KMS-11 (cell line): ENCODE results near the gene DBN1.

Experiments used
- H2AFZ ChIP-seq: fragments of 200-600 bp; sonication (generic); 2 replicates; pipeline ENCODE4 v1.6.1; 2016; ENCODE audit warnings: antibody characterized with exemption, mixed run types, low read depth
- H3K27ac ChIP-seq: fragments of 200-600 bp; sonication (generic); 2 replicates; pipeline ENCODE4 v1.6.1; 2016; ENCODE audit warnings: mild to moderate bottlenecking, mixed run types
- H3K27me3 ChIP-seq: fragments of 200-600 bp; sonication (generic); 2 replicates; pipeline ENCODE4 v1.6.1; 2017; ENCODE audit warnings: mild to moderate bottlenecking, low read depth, mixed run types, moderate library complexity; ENCODE audit not compliant: insufficient read depth
- H3K36me3 ChIP-seq: fragments of 200-600 bp; sonication (generic); 2 replicates; pipeline ENCODE4 v1.6.1; 2017; ENCODE audit warnings: mild to moderate bottlenecking, mixed run types; ENCODE audit not compliant: insufficient read depth
- H3K4me1 ChIP-seq: fragments of 200-600 bp; sonication (generic); 2 replicates; pipeline ENCODE4 v1.6.1; 2016; ENCODE audit warnings: mild to moderate bottlenecking, low read depth, mixed run types; ENCODE audit not compliant: poor library complexity, severe bottlenecking
- H3K4me2 ChIP-seq: fragments of 200-600 bp; sonication (generic); 2 replicates; pipeline ENCODE4 v1.7.0; 2016; ENCODE audit warnings: mild to moderate bottlenecking, mixed run types
- H3K4me3 ChIP-seq: fragments of 200-600 bp; sonication (generic); IDR thresholded peaks from 2 replicates; pipeline ENCODE4 v1.6.1; 2017; ENCODE audit warnings: low read depth, low read length, mixed read lengths; ENCODE audit not compliant: insufficient read depth
- H3K79me2 ChIP-seq: fragments of 200-600 bp; sonication (generic); 2 replicates; pipeline ENCODE4 v1.6.1; 2016; ENCODE audit warnings: low read depth, mixed run types; ENCODE audit not compliant: insufficient read depth
- H3K9ac ChIP-seq: fragments of 200-600 bp; sonication (generic); 2 replicates; pipeline ENCODE4 v1.6.1; 2016; ENCODE audit warnings: mild to moderate bottlenecking, mixed run types
- H4K20me1 ChIP-seq: fragments of 200-600 bp; sonication (generic); 2 replicates; pipeline ENCODE4 v1.6.1; 2016; ENCODE audit warnings: mild to moderate bottlenecking, mixed run types; ENCODE audit not compliant: insufficient read depth
- CTCF ChIP-seq: fragments of 200-600 bp; sonication (generic); conservative IDR thresholded peaks from 2 replicates; pipeline ENCODE4 v1.6.1; 2017; ENCODE audit warnings: low read depth, mild to moderate bottlenecking, antibody characterized with exemption, low read length, moderate library complexity, mixed read lengths

Gene DBN1

GRCh38 chr5:177512736-177513380 is 39.4 kb upstream of the DBN1 start:
- no peak for TF ChIP-seq CTCF
- H3K36me3 ChIP-seq: no peaks in the 10 kb centered on the region
- H3K9ac ChIP-seq: no peak overlapping the region
- no peak overlapping the region for H3K4me3 ChIP-seq
- 0 out of 2 replicates have a peak, but pooled peaks cover 8% of the 10 kb centered on the region for H3K79me2 ChIP-seq
- no peak overlapping the region for H3K27ac ChIP-seq
- no peak overlapping the region for H3K4me2 ChIP-seq
- H4K20me1 ChIP-seq: no peaks in the 10 kb centered on the region
- no peaks in the 10 kb centered on the region for H3K27me3 ChIP-seq
- H2AFZ ChIP-seq: no peak overlapping the region
- H3K4me1 ChIP-seq: no peaks in the 10 kb centered on the region

GRCh38 chr5:177511796-177512675 is 38.6 kb upstream of the DBN1 start:
- H3K4me1 ChIP-seq: no peaks in the 10 kb centered on the region
- no peak overlapping the region for H3K4me2 ChIP-seq
- no peak for TF ChIP-seq CTCF
- H4K20me1 ChIP-seq: no peaks in the 10 kb centered on the region
- no peak overlapping the region for H3K4me3 ChIP-seq
- H3K9ac ChIP-seq: no peak overlapping the region
- 0 out of 2 replicates have a peak, but pooled peaks cover 8% of the 10 kb centered on the region for H3K79me2 ChIP-seq
- no peaks in the 10 kb centered on the region for H3K36me3 ChIP-seq
- no peaks in the 10 kb centered on the region for H3K27me3 ChIP-seq
- H3K27ac ChIP-seq: no peak overlapping the region
- H2AFZ ChIP-seq: no peak overlapping the region

GRCh38 chr5:177511181-177511580 is 37.7 kb upstream of the DBN1 start:
- Histone ChIP-seq H2AFZ (no peak overlapping the region), H3K79me2 (0 out of 2 replicates have a peak, but pooled peaks cover 6% of the 10 kb centered on the region), H3K4me2 (no peak overlapping the region), H3K36me3 (no peaks in the 10 kb centered on the region), H4K20me1 (no peaks in the 10 kb centered on the region), H3K27ac (no peak overlapping the region), H3K4me1 (no peaks in the 10 kb centered on the region), H3K4me3 (no peak overlapping the region), H3K27me3 (no peaks in the 10 kb centered on the region), H3K9ac (no peak overlapping the region)
- TF ChIP-seq CTCF: no peak

GRCh38 chr5:177510567-177511053 is 37.2 kb upstream of the DBN1 start:
- no peaks in the 10 kb centered on the region for H3K36me3 ChIP-seq
- H3K4me3 ChIP-seq: no peak overlapping the region
- no peaks in the 10 kb centered on the region for H4K20me1 ChIP-seq
- no peak overlapping the region for H3K27ac ChIP-seq
- no peaks in the 10 kb centered on the region for H3K27me3 ChIP-seq
- H3K9ac ChIP-seq: no peak overlapping the region
- H3K4me2 ChIP-seq: no peak overlapping the region
- H3K79me2 ChIP-seq: 0 out of 2 replicates have a peak, but pooled peaks cover under 1% of the 10 kb centered on the region
- no peaks in the 10 kb centered on the region for H3K4me1 ChIP-seq
- TF ChIP-seq CTCF: no peak
- no peak overlapping the region for H2AFZ ChIP-seq
